Esophagus mucosa (tissue), 1 donor: ENCODE results near the gene GRIN3A. TPM values are rescaled to one million over a fixed set of nuclear protein-coding genes. Genes with fewer than 3 reads are reported as not detected.

Experiments used
- total RNA-seq: library from RNA; stranded (reverse); gene quantifications from one replicate; pipeline ENCODE4 v1.2.4, GENCODE V29; 2023
- donor health status: DM: yes; HTN: yes; CAD: no.

GRIN3A gene
- total RNA-seq, 1 donor from 2014 or later, result not detected

Other genes starting within 250 kb of the GRIN3A start
- 36.9 TPM for gene RNF20, start 204.8 kb downstream of the GRIN3A start, total RNA-seq
- not detected for gene PPP3R2, start 143.7 kb downstream of the GRIN3A start, total RNA-seq